ENCODE results near the gene HSPA5.
"Not testable (repeated sequence)": the region's sequence is repeated elsewhere in the genome, so short reads cannot be mapped to it uniquely, and the experiment has no call there.

HSPA5 gene
- total RNA-seq = 217 to 862 (median 641) reads per million in 9 experiments

GRCh38 chr9:125241000-125241862 lies at the start of gene HSPA5:
TSS of gene HSPA5 (minus strand) at chr9:125241343. CDS start at chr9:125241126, 217 bp downstream.
- Mint-ChIP-seq H3K9me3 (no peaks in the 10 kb centered on the region), H3K27ac (peak within 1 kb of the TSS; percentile 100), H3K4me1 (ENCODE audit: low read depth in 2 of 2) (peaks cover 41 to 48% of the 10 kb centered on the region in 2 donors)

GRCh38 chr9:125286935-125287433 lies 45.8 kb upstream of the HSPA5 start:
- ATAC-seq (replicated peaks); DNase-seq; H3K27me3 Mint-ChIP-seq; H3K27ac Mint-ChIP-seq; H3K9me3 Mint-ChIP-seq; H3K4me3 Mint-ChIP-seq; H3K36me3 Mint-ChIP-seq (ENCODE audit: insufficient read depth): not testable (repeated sequence)
- peaks cover 6 to 19% of the 10 kb centered on the region in 2 donors for H3K4me1 Mint-ChIP-seq (ENCODE audit: low read depth in 2 of 2)

More at GRCh38 chr9:125241000-125241862, at the start of gene HSPA5:
- Mint-ChIP-seq H3K27me3 (no peaks in the 10 kb centered on the region), H3K4me3 (peak within 1 kb of the TSS; percentile 98 to 99), H3K36me3 (ENCODE audit: insufficient read depth) (peaks cover 60% of the 10 kb centered on the region)
- peak; percentile 87 for ATAC-seq (replicated peaks)
- DNase-seq = peak; percentile 99 to 100 (median 99)

GRCh38 chr9:125284855-125285254 lies 43.7 kb upstream of the HSPA5 start:
- H3K9me3 Mint-ChIP-seq = no peaks in the 10 kb centered on the region
- H3K36me3 Mint-ChIP-seq (ENCODE audit: insufficient read depth) = peaks cover 10% of the 10 kb centered on the region
- H3K4me3 Mint-ChIP-seq = no peak overlapping the region
- ATAC-seq (replicated peaks) (no peak), DNase-seq (no peak)
- no peak overlapping the region for H3K27ac Mint-ChIP-seq
- H3K27me3 Mint-ChIP-seq = no peaks in the 10 kb centered on the region
- peaks cover 6 to 19% of the 10 kb centered on the region in 2 donors for H3K4me1 Mint-ChIP-seq (ENCODE audit: low read depth in 2 of 2)

- DNase-seq = no peak
- H3K27me3 Mint-ChIP-seq = no peaks in the 10 kb centered on the region
- H3K4me3 Mint-ChIP-seq = no peak overlapping the region
- peaks cover 20% of the 10 kb centered on the region for H3K36me3 Mint-ChIP-seq (ENCODE audit: insufficient read depth)
- no peak overlapping the region for H3K27ac Mint-ChIP-seq
- H3K4me1 Mint-ChIP-seq (ENCODE audit: low read depth in 2 of 2) = peaks cover 6 to 19% of the 10 kb centered on the region in 2 donors
- no peaks in the 10 kb centered on the region for H3K9me3 Mint-ChIP-seq
- no peak for ATAC-seq (replicated peaks)
Observed at GRCh38 chr9:125280945-125281344, 39.8 kb upstream of the HSPA5 start.

- H3K27me3 Mint-ChIP-seq = no peaks in the 10 kb centered on the region
- ATAC-seq (replicated peaks) (no peak), DNase-seq (no peak)
- no peak overlapping the region for H3K4me3 Mint-ChIP-seq
- no peak overlapping the region for H3K27ac Mint-ChIP-seq
- peaks cover 32% of the 10 kb centered on the region for H3K36me3 Mint-ChIP-seq (ENCODE audit: insufficient read depth)
- no peaks in the 10 kb centered on the region for H3K9me3 Mint-ChIP-seq
- H3K4me1 Mint-ChIP-seq (ENCODE audit: low read depth in 2 of 2) = peaks cover 8 to 20% of the 10 kb centered on the region in 2 donors
Observed at GRCh38 chr9:125277411-125277810, 36.3 kb upstream of the HSPA5 start.

- Mint-ChIP-seq H3K27ac (no peak overlapping the region), H3K4me1 (ENCODE audit: low read depth in 2 of 2) (peaks cover 7 to 20% of the 10 kb centered on the region in 2 donors), H3K36me3 (ENCODE audit: insufficient read depth) (peaks cover 39% of the 10 kb centered on the region), H3K9me3 (no peaks in the 10 kb centered on the region), H3K27me3 (no peaks in the 10 kb centered on the region), H3K4me3 (no peak overlapping the region)
- no peak for DNase-seq
- no peak for ATAC-seq (replicated peaks)
Observed at GRCh38 chr9:125276771-125277170, 35.6 kb upstream of the HSPA5 start.

GRCh38 chr9:125272697-125273096 lies 31.6 kb upstream of the HSPA5 start:
- H3K4me1 Mint-ChIP-seq (ENCODE audit: low read depth in 2 of 2) = peaks cover 11 to 26% of the 10 kb centered on the region in 2 donors
- peak overlapping the region in 1 of 2 donors; percentile 32 for H3K27ac Mint-ChIP-seq
- H3K36me3 Mint-ChIP-seq (ENCODE audit: insufficient read depth) = peaks cover 37% of the 10 kb centered on the region

GRCh38 chr9:125271081-125271480 lies 29.9 kb upstream of the HSPA5 start:
- DNase-seq (no peak), ATAC-seq (replicated peaks) (no peak)
- Mint-ChIP-seq H3K36me3 (ENCODE audit: insufficient read depth) (peaks cover 48% of the 10 kb centered on the region), H3K27me3 (no peaks in the 10 kb centered on the region), H3K9me3 (no peaks in the 10 kb centered on the region), H3K27ac (no peak overlapping the region), H3K4me1 (ENCODE audit: low read depth in 2 of 2) (peaks cover 11 to 27% of the 10 kb centered on the region in 2 donors), H3K4me3 (no peak overlapping the region)

More at GRCh38 chr9:125272697-125273096, 31.6 kb upstream of the HSPA5 start:
- ATAC-seq (replicated peaks) (no peak), DNase-seq (no peak)
- H3K27me3 Mint-ChIP-seq = no peaks in the 10 kb centered on the region
- H3K4me3 Mint-ChIP-seq = no peak overlapping the region
- H3K9me3 Mint-ChIP-seq = no peaks in the 10 kb centered on the region

- no peak for DNase-seq
- no peaks in the 10 kb centered on the region for H3K9me3 Mint-ChIP-seq
- H3K27me3 Mint-ChIP-seq = no peaks in the 10 kb centered on the region
- H3K4me3 Mint-ChIP-seq = no peak overlapping the region
- no peak overlapping the region for H3K27ac Mint-ChIP-seq
- H3K36me3 Mint-ChIP-seq (ENCODE audit: insufficient read depth) = peaks cover 47% of the 10 kb centered on the region
- H3K4me1 Mint-ChIP-seq (ENCODE audit: low read depth in 2 of 2) = peaks cover 17 to 36% of the 10 kb centered on the region in 2 donors
- no peak for ATAC-seq (replicated peaks)
Observed at GRCh38 chr9:125269014-125269397, 27.9 kb upstream of the HSPA5 start.

GRCh38 chr9:125268394-125269013 lies 27.4 kb upstream of the HSPA5 start:
- no peak for DNase-seq

GRCh38 chr9:125264068-125264467 lies 22.9 kb upstream of the HSPA5 start:
- Mint-ChIP-seq H3K27ac (peak overlapping the region; percentile 2 to 68), H3K4me3 (peak overlapping the region; percentile 24 to 98), H3K36me3 (ENCODE audit: insufficient read depth) (peaks cover 42% of the 10 kb centered on the region), H3K4me1 (ENCODE audit: low read depth in 2 of 2) (peaks cover 33 to 49% of the 10 kb centered on the region in 2 donors)
- not testable (repeated sequence) for DNase-seq; H3K9me3 Mint-ChIP-seq; H3K27me3 Mint-ChIP-seq; ATAC-seq (replicated peaks)

More at GRCh38 chr9:125268394-125269013, 27.4 kb upstream of the HSPA5 start:
- H3K4me1 Mint-ChIP-seq (ENCODE audit: low read depth in 2 of 2) = peaks cover 22 to 40% of the 10 kb centered on the region in 2 donors
- H3K36me3 Mint-ChIP-seq (ENCODE audit: insufficient read depth) = peaks cover 46% of the 10 kb centered on the region
- no peak for ATAC-seq (replicated peaks)
- no peaks in the 10 kb centered on the region for H3K9me3 Mint-ChIP-seq
- no peak overlapping the region for H3K4me3 Mint-ChIP-seq
- H3K27me3 Mint-ChIP-seq = no peaks in the 10 kb centered on the region
- H3K27ac Mint-ChIP-seq = peak overlapping the region; percentile 35 to 52

- peaks cover 29 to 39% of the 10 kb centered on the region in 2 donors for H3K4me1 Mint-ChIP-seq (ENCODE audit: low read depth in 2 of 2)
- DNase-seq (peak in 1 of 3 experiments; percentile 4), ATAC-seq (replicated peaks) (peak; percentile 51)
- no peaks in the 10 kb centered on the region for H3K9me3 Mint-ChIP-seq
- peaks cover 0 to 2% of the 10 kb centered on the region in 2 donors for H3K27me3 Mint-ChIP-seq
- peaks cover 36% of the 10 kb centered on the region for H3K36me3 Mint-ChIP-seq (ENCODE audit: insufficient read depth)
- H3K27ac Mint-ChIP-seq = peak overlapping the region; percentile 74 to 96
- peak overlapping the region; percentile 91 to 98 for H3K4me3 Mint-ChIP-seq
Observed at GRCh38 chr9:125262294-125262991, 21.3 kb upstream of the HSPA5 start.

Measured in effector memory CD8-positive, alpha-beta T cell (primary cell).